Stimulated activated naive CD8-positive, alpha-beta T cell treated with anti-CD3 and anti-CD28 coated beads, Interleukin-15, Interleukin-2, amounts not matched to agents 100 ng/mL and 50 ng/mL, for 24 hours (primary cell): ENCODE results near the gene KCNN4.
"Not testable (repeated sequence)": the region's sequence is repeated elsewhere in the genome, so short reads cannot be mapped to it uniquely, and the experiment has no call there.

ENCODE experiments used
- H3K27ac Mint-ChIP-seq: one replicate; pipeline ENCODE4 v1.8.0; 2021; ENCODE audit warnings: mild to moderate bottlenecking, mixed read lengths
- H3K27me3 Mint-ChIP-seq: one replicate; pipeline ENCODE4 v1.8.0; 2021; ENCODE audit warnings: mixed read lengths
- H3K36me3 Mint-ChIP-seq: one replicate; pipeline ENCODE4 v1.8.0; 2021; ENCODE audit warnings: low read depth, mixed read lengths
- H3K4me1 Mint-ChIP-seq: one replicate; pipeline ENCODE4 v1.8.0; 2021; ENCODE audit warnings: low read depth, mixed read lengths
- H3K4me3 Mint-ChIP-seq: one replicate; pipeline ENCODE4 v1.8.0; 2021; ENCODE audit warnings: mild to moderate bottlenecking, mixed read lengths
- H3K9me3 Mint-ChIP-seq: one replicate; pipeline ENCODE4 v1.8.0; 2021; ENCODE audit warnings: mixed read lengths

Gene KCNN4

GRCh38 chr19:43769256-43769655 lies 11.5 kb downstream of the KCNN4 start:
- Mint-ChIP-seq H3K36me3 (peaks cover 86% of the 10 kb centered on the region), H3K4me1 (peaks cover 55% of the 10 kb centered on the region), H3K27me3 (no peaks in the 10 kb centered on the region), H3K4me3 (no peak overlapping the region), H3K9me3 (no peaks in the 10 kb centered on the region), H3K27ac (no peak overlapping the region)

GRCh38 chr19:43768273-43769050 lies 12.3 kb downstream of the KCNN4 start:
- Mint-ChIP-seq H3K4me1 (peaks cover 63% of the 10 kb centered on the region), H3K9me3 (no peaks in the 10 kb centered on the region), H3K4me3 (no peak overlapping the region), H3K36me3 (peaks cover 89% of the 10 kb centered on the region), H3K27ac (peak overlapping the region; percentile 64), H3K27me3 (no peaks in the 10 kb centered on the region)

GRCh38 chr19:43767818-43768217 lies 13.0 kb downstream of the KCNN4 start:
- peaks cover 70% of the 10 kb centered on the region for H3K4me1 Mint-ChIP-seq
- no peaks in the 10 kb centered on the region for H3K27me3 Mint-ChIP-seq
- no peak overlapping the region for H3K4me3 Mint-ChIP-seq
- peaks cover 87% of the 10 kb centered on the region for H3K36me3 Mint-ChIP-seq
- peaks cover 2% of the 10 kb centered on the region for H3K9me3 Mint-ChIP-seq
- H3K27ac Mint-ChIP-seq = peak overlapping the region; percentile 97

- peak overlapping the region; percentile 97 for H3K27ac Mint-ChIP-seq
Observed at GRCh38 chr19:43767316-43767715, 13.5 kb downstream of the KCNN4 start.

GRCh38 chr19:43766755-43767043 lies 14.1 kb downstream of the KCNN4 start:
- Mint-ChIP-seq H3K27me3 (no peaks in the 10 kb centered on the region), H3K9me3 (peaks cover 5% of the 10 kb centered on the region), H3K36me3 (peaks cover 84% of the 10 kb centered on the region), H3K27ac (peak overlapping the region; percentile 97), H3K4me3 (peak overlapping the region; percentile 73), H3K4me1 (peaks cover 79% of the 10 kb centered on the region)

More at GRCh38 chr19:43767316-43767715, 13.5 kb downstream of the KCNN4 start:
- Mint-ChIP-seq H3K36me3 (peaks cover 87% of the 10 kb centered on the region), H3K27me3 (no peaks in the 10 kb centered on the region), H3K4me3 (no peak overlapping the region), H3K4me1 (peaks cover 75% of the 10 kb centered on the region), H3K9me3 (peaks cover 5% of the 10 kb centered on the region)

- H3K4me1 Mint-ChIP-seq = peaks cover 79% of the 10 kb centered on the region
- peak overlapping the region; percentile 97 for H3K27ac Mint-ChIP-seq
- peaks cover 5% of the 10 kb centered on the region for H3K9me3 Mint-ChIP-seq
- peaks cover 73% of the 10 kb centered on the region for H3K36me3 Mint-ChIP-seq
- H3K27me3 Mint-ChIP-seq = no peaks in the 10 kb centered on the region
- peak overlapping the region; percentile 73 for H3K4me3 Mint-ChIP-seq
Observed at GRCh38 chr19:43765109-43765876, 15.5 kb downstream of the KCNN4 start.

GRCh38 chr19:43764684-43765083 lies 16.1 kb downstream of the KCNN4 start:
- not testable (repeated sequence) for H3K27me3 Mint-ChIP-seq, H3K9me3 Mint-ChIP-seq
- Mint-ChIP-seq H3K4me1 (peaks cover 78% of the 10 kb centered on the region), H3K36me3 (peaks cover 67% of the 10 kb centered on the region), H3K27ac (peak overlapping the region; percentile 97), H3K4me3 (peak overlapping the region; percentile 73)

GRCh38 chr19:43763473-43763939 lies 17.3 kb downstream of the KCNN4 start:
- Mint-ChIP-seq H3K36me3 (peaks cover 55% of the 10 kb centered on the region), H3K4me3 (peak overlapping the region; percentile 53), H3K9me3 (peaks cover 5% of the 10 kb centered on the region), H3K4me1 (peaks cover 77% of the 10 kb centered on the region), H3K27ac (peak overlapping the region; percentile 89), H3K27me3 (no peaks in the 10 kb centered on the region)

GRCh38 chr19:43762814-43763213 lies 18.0 kb downstream of the KCNN4 start:
- peaks cover 5% of the 10 kb centered on the region for H3K9me3 Mint-ChIP-seq
- peak overlapping the region; percentile 89 for H3K27ac Mint-ChIP-seq
- peaks cover 48% of the 10 kb centered on the region for H3K36me3 Mint-ChIP-seq
- peaks cover 75% of the 10 kb centered on the region for H3K4me1 Mint-ChIP-seq
- H3K4me3 Mint-ChIP-seq = peak overlapping the region; percentile 53
- H3K27me3 Mint-ChIP-seq = no peaks in the 10 kb centered on the region

- peaks cover 75% of the 10 kb centered on the region for H3K4me1 Mint-ChIP-seq
- H3K36me3 Mint-ChIP-seq = peaks cover 48% of the 10 kb centered on the region
- H3K27ac Mint-ChIP-seq = no peak overlapping the region
- H3K27me3 Mint-ChIP-seq = no peaks in the 10 kb centered on the region
- peaks cover 5% of the 10 kb centered on the region for H3K9me3 Mint-ChIP-seq
- H3K4me3 Mint-ChIP-seq = no peak overlapping the region
Observed at GRCh38 chr19:43760941-43761340, 19.8 kb downstream of the KCNN4 start.

- Mint-ChIP-seq H3K9me3 (peaks cover 5% of the 10 kb centered on the region), H3K27ac (peak overlapping the region; percentile 13), H3K4me1 (peaks cover 72% of the 10 kb centered on the region), H3K36me3 (peaks cover 48% of the 10 kb centered on the region), H3K27me3 (no peaks in the 10 kb centered on the region), H3K4me3 (no peak overlapping the region)
Observed at GRCh38 chr19:43759515-43759914, 21.3 kb downstream of the KCNN4 start.

- H3K4me3 Mint-ChIP-seq = peak overlapping the region; percentile 96
- H3K27ac Mint-ChIP-seq = peak overlapping the region; percentile 99
- H3K36me3 Mint-ChIP-seq = peaks cover 52% of the 10 kb centered on the region
- H3K9me3 Mint-ChIP-seq = no peaks in the 10 kb centered on the region
- H3K4me1 Mint-ChIP-seq = peaks cover 73% of the 10 kb centered on the region
- no peaks in the 10 kb centered on the region for H3K27me3 Mint-ChIP-seq
Observed at GRCh38 chr19:43755256-43755801, 25.4 kb downstream of the KCNN4 start.

GRCh38 chr19:43754503-43755255 lies 26.1 kb downstream of the KCNN4 start, which contains the start of gene SMG9:
SMG9 (minus strand) TSS chr19:43754962; CDS start chr19:43750741, 4,221 bp downstream.
- Mint-ChIP-seq H3K4me3 (peak within 1 kb of the TSS; percentile 96), H3K36me3 (peaks cover 58% of the 10 kb centered on the region), H3K27ac (peak within 1 kb of the TSS; percentile 99), H3K4me1 (peaks cover 77% of the 10 kb centered on the region), H3K27me3 (no peaks in the 10 kb centered on the region), H3K9me3 (no peaks in the 10 kb centered on the region)

- Mint-ChIP-seq H3K27me3 (no peaks in the 10 kb centered on the region), H3K27ac (peak overlapping the region; percentile 99), H3K4me3 (peak overlapping the region; percentile 96), H3K4me1 (peaks cover 73% of the 10 kb centered on the region), H3K9me3 (no peaks in the 10 kb centered on the region), H3K36me3 (peaks cover 61% of the 10 kb centered on the region)
Observed at GRCh38 chr19:43754253-43754502, 26.6 kb downstream of the KCNN4 start.
